ENCODE results near the gene YWHAG.

- TF ChIP-seq YY1 (IDR thresholded peaks at IDR 0.05; ENCODE audit: insufficient read depth, insufficient replicate concordance, low read depth, low read length) (no peak), EP300 (IDR thresholded peaks at IDR 0.05; ENCODE audit: low read depth in 2 of 2, low read length in 2 of 2) (no peak), EP300 (CRISPR knock-in tag; IDR thresholded peaks at IDR 0.05; ENCODE audit: borderline replicate concordance) (no peak), MTF2 (CRISPR knock-in tag; IDR thresholded peaks at IDR 0.05; ENCODE audit: borderline replicate concordance) (no peak), ZNF737 (CRISPR knock-in tag; IDR thresholded peaks at IDR 0.05; ENCODE audit: borderline replicate concordance) (no peak), ARID2 (CRISPR knock-in tag; IDR thresholded peaks at IDR 0.05; ENCODE audit: borderline replicate concordance) (no peak), TOE1 (CRISPR knock-in tag; IDR thresholded peaks at IDR 0.05) (no peak), ZNF121 (CRISPR knock-in tag; IDR thresholded peaks at IDR 0.05) (no peak), MED1 (CRISPR knock-in tag; IDR thresholded peaks at IDR 0.05) (no peak), RAD21 (CRISPR knock-in tag; IDR thresholded peaks at IDR 0.05) (no peak), ZNF513 (CRISPR knock-in tag; conservative IDR thresholded peaks at IDR 0.05) (no peak), YEATS2 (CRISPR knock-in tag; IDR thresholded peaks at IDR 0.05; ENCODE audit: borderline replicate concordance) (no peak), AKNA (CRISPR knock-in tag; IDR thresholded peaks at IDR 0.05; ENCODE audit: borderline replicate concordance) (no peak), KDM6A (CRISPR knock-in tag; IDR thresholded peaks at IDR 0.05; ENCODE audit: low read depth) (no peak), TBX2 (CRISPR knock-in tag; IDR thresholded peaks at IDR 0.05; ENCODE audit: borderline replicate concordance) (no peak)
Observed at GRCh38 chr7:76292213-76292573, 66.6 kb downstream of the YWHAG start.
